Kidney tubule cell (primary cell): Measurements from ENCODE around the gene PTPRG.

Experiments used
- DNase-seq: peaks from one replicate; pipeline ENCODE4 v3.0.0-alpha.2; 2018; ENCODE audit warnings: low spot score

The PTPRG gene

DNA sequence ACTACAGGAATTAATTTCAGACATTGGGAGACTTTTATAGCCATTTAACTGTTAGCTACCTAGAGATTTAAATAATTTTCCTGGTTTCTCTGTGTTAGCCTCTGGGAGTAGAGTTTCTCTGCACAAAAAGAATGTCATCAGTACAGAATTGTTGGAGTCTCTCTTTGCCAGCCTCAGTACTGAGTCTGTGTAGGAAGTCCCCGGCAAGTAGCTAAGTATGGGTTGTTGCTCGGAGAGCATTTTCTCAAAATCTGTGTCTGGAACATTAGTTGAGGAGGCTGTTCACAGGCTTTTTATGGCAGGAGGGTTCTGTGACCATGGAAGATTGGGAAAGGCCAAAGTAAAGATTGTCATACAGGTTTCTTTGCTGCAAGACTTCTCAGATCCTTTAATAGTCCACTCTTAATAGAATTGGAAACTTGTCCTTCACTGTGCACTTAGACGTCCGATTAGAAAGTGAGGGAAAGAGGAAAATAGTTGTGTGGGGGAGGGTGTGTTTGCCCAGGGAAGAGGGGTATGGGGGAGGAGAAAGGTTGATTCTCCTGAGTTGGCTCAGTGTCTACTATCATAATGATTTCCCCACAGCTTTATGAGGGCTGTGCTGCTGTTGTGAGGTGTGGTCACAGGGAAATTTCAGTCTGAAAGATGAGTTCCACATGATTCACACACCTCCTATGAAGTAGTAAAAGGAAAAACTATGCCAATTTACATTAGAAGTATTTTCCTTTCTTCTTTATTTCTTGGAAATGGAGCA is 207.1 kb downstream of the PTPRG start:
- peak; percentile 53 for DNase-seq

DNA sequence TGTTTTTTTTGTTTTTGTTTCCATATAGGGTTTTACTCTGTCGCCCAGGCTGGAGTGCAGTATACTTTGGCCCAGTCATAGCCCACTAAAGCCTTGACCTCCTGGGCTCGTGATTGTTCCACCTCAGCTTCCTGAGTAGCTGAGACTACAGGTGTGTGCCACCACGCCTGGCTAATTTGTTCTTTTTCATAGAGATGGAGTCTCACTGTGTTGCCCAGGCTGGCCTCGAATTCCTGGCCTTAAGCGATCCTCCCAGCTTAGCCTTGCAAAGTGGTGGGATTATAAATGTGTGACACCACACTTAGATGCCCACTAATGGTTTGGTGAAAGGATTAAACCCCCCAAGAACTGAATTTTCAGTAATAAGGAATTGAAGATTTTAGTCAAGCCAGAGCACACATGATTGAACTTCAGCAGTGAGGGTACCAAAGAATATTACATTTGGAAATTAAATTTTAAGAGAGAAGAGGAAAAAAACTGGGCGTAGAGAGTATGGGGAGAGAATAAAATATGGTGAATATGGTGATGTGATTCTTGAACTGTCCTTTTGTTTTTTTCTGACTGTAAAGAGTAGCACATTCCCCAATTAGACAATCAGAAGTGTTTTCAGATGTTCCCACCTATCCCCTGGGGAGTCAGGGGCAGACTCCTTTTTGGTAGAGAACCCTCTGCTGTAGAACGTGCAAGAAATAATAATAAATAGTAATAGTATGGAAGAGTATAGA is 208.1 kb downstream of the PTPRG start:
- DNase-seq = no peak

- peak; percentile 21 for DNase-seq
These were observed 210.6 kb downstream of the PTPRG start for GRCh38 chr3:61771976-61772375.

- DNase-seq = no peak
These were observed 211.1 kb downstream of the PTPRG start for GRCh38 chr3:61772456-61772855.

DNA sequence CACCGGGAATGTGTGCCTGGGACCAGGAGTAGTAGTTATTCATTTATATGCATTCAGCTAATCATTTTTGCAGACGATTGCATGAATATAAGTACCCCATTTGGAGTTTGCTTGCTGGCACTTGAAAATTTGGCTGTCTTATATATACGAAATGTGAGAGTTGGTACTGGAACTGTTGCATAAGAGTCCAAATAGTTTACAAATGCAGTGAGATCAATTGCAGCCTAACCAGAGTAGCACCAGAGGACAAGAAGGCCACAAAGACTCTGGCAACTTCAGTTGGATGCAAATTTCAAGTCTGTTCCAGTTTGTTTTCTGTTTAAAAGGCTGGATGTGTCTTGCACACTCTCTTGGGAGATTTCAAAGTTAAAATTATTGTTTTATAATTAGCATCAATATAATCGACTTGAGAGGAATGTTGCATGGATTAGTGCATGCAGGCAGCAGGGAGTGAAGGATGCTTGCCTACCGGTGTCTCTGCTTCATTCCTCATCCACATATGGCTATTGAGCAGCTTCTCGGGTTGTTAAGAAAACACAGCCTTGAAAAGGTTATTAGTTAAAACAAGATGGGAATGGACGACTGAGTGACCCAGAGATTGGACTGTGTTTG is 213.0 kb downstream of the PTPRG start:
- no peak for DNase-seq

DNA sequence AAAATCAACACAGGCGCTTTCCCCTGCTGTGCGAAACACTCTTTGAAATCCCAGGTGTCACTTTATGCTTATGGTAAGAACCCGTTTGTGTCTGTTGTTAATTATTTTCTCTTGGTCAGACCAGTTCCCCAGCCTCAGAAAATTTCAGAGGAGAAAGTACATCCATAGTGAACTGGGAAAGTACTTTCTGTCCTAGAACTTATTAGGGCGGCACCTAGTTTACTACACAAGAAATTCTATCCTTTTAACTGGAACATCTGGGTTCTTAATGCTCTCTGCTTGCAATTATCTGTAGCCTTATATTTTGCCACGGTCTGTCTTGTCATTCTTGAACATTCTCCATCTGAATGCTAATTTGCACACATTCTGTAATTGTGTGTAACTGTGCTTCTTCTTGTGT is 215.0 kb downstream of the PTPRG start:
- DNase-seq = no peak

DNA sequence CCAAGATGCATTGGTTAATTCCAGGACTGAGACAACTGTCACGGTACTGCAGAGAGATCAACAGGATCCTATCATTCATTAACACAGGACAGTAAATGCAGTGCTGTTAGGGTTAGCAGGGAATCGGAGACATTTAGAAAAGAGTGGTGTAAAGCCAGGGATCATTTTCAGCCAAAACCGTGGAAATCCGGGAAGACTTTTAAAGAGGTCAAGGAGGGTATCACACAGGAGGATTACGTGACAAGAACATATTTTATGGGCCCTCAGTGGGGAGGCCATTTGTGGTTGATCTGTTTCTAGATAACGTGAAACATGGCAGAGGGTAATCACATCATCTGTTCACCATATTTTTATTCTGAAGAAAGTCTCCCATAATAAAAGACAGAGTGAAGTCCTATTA is 216.1 kb downstream of the PTPRG start:
- DNase-seq = peak; percentile 9

DNA sequence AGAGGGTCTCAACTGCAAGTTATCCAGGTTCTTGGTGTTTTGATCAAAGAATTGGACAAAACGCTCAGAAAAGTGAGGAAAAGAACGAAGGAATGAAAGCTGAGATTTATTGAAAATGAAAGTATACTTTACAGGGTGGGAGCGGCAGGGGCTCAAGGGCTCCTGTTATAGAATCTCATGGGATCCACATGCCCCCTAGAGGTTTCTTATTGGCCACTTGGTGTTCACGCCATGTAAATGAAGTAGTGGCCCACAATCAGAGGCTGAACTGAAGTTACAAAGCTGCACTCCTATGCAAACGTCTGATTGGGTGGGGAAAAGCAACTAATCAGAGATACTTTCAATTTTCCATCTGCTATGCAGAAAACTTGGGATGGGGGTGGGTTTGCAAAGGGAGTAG is 216.7 kb downstream of the PTPRG start:
- no peak for DNase-seq

GRCh38 chr3:61780016-61780415 is 218.6 kb downstream of the PTPRG start:
- no peak for DNase-seq

GRCh38 chr3:61780455-61781228 is 219.3 kb downstream of the PTPRG start:
- no peak for DNase-seq

DNA sequence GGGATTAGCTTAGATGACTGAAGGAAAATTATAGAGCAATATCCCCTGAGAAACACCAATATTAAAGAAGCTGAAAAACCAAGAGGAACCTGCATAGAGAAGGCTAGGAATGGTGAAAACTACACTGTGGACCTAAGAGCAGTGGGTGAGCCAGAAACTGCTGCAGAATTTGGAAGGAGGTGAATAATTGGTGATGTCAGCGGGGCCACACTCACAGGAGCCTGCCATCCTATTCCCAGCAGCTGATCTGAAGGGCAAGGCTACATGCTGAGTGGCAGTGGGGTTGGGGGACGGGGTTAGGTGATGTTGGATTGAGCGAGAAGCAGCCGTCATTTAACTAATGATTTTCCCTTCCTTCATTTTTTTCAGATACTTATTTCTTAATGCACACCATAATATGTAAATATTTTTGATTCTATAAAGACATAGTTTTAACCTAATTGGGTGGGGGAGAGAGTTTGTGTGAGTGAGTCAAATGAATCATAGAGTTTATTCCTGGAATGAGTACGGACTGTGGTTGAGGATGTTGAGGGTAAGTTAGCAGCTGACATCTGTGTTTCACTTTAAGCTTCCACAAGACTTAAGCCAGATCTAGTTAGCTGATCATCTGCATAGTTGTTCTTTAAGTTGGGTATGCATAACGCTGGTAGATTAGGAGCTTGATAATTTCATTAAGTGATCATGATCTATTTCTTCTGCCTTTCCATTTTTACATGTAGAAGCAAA is 222.8 kb downstream of the PTPRG start:
- peak; percentile 49 for DNase-seq

DNA sequence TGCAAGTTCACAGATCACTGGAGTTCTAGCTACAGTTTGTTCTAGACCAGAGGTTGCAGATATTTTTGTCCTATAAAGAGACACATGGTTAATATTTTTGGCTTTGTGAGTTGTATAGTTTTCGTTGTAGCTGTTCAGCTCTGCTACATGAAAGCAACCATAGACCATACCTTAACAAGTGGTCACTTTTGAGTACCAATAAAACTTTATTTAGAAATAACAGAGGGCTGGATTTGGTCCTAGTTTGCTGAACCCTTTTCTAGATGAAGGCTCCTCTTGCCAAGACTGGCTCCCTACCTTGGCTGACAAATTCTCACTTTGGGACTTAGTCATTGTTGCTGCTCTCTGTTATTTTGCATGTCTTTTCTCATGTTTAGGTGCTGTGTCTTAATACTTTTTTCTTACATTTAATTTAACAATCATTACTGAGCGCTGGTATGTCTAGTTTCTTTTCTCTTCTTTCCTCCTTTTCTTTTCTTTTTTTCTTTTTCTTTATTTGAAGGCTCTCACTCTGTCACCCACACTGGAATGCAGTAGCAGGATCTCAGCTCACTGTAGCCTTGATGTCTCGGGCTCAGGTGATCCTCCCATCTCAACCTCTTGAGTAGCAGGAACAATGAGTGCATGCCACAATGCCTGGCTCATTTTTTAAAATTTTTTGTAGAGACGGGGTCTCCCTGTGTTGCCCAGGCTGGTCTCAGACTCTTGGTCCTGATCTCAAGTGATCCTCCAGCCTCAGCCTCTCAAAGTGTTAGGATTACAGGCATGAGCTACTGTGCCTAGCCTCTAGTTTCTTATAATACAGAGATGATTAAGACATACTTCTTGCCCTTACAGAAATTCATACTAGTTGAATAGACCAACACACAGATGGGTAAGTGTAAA is 227.5 kb downstream of the PTPRG start:
- DNase-seq = no peak

DNA sequence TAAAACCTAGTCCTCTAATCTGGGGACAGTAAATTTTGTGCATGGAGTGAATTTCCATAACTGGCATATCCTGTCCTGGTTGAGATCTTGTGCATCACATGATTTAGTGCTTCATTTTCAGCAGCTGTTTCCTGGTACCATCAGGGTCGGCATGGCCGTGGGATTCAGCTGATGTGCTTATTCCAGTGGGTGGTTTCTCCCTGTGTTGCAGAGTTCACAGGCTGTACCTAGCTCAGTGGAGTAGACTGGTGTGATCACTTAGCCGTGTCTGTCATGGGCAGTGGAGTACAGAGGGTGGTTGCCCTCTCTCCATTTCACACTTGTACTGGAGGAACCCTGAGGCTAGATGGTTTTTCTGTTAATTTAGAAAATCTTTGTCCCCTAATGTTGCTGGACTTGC is 228.5 kb downstream of the PTPRG start:
- peak; percentile 62 for DNase-seq

- DNase-seq = no peak
These were observed 229.0 kb downstream of the PTPRG start for GRCh38 chr3:61790411-61790810.

DNA sequence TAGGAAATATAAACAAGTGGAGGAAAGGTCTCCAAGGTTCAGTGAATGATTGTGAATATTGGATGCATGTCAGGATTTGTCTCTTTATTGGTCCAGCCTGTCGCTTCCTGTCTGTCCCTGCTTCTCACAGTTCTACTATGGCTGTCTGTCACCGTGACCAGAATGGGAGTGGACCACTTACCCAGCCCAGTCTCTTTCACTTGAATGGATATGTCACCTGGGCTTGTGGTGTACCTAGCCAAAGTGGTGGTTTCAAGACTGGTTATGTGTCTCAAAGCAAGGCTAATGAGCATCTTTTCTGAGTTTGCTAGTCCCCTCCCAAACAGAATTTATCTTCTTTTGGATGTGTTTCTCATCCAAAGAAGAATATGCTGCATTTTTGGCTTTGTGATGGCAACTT is 231.7 kb downstream of the PTPRG start:
- no peak for DNase-seq

DNA sequence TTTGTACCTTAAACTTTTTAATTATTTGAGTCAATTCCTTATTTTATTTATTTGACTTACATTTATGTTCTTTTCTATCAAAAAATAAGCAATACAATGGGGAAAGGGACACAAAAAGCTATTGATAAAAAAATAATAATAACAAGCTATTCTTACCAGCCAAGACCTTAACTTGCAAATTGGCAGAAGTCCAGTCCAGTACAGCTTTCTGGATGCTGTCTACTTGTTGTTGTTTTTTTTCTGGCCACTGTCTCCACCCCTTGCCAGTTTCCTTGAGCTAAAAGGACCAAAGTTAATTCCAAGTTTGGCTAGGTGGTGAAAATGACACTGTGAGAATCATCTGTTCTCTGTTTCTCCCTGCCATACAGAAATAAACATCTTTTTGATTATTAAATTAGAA is 232.2 kb downstream of the PTPRG start:
- DNase-seq = no peak

GRCh38 chr3:61794341-61794740 is 233.0 kb downstream of the PTPRG start:
- DNase-seq = no peak

- DNase-seq = no peak
These were observed 233.6 kb downstream of the PTPRG start for GRCh38 chr3:61794961-61795360.

DNA sequence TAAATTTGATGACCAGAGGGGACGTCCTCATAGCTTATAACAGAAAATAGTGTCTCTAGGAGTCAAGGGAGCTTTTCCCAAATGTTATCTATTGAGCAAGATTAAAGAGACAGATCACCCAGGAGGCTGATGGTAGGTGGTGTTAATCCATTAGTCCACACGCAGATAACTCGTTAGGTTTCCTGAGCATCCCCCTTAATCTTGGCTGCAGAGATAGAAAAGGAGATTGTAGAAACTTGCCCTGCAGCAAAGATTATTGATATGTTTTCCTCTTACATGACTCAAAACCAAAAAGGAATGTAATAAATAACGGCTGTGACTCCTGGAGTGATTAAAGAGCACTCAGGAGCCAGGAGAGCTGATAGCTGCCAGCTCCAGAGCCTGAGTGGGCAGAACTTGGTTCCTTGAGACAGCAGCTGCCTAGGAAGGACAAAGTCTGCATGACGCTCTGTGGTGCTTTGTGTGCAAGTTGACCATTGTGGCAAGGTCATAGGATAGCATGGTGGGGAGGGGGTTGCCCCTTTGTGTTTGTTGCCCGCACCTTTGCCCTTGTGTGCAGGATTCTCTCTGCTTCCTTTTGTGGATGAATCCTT is 234.8 kb downstream of the PTPRG start:
- DNase-seq = no peak

GRCh38 chr3:61796911-61797310 is 235.5 kb downstream of the PTPRG start:
- no peak for DNase-seq
